Breast epithelium (tissue), 4 donors: ENCODE data around the gene DEPDC1. TPM values are rescaled to one million over a fixed set of nuclear protein-coding genes. Genes with fewer than 3 reads are reported as not detected.
A peak's percentile ranks its signal among the peaks of the same experiment; 100 is the strongest.
"Not testable (repeated sequence)": the region's sequence is repeated elsewhere in the genome, so short reads cannot be mapped to it uniquely, and the experiment has no call there.

Experiments
- DNase-seq, 2 donors: peaks; one replicate each; pipeline ENCODE4 v3.0.0-alpha.2; 2019; ENCODE audit warnings: low spot score in 2 of 2
- H3K27ac ChIP-seq, 2 donors: fragments of 200-600 bp; sonication (generic) in 1 of 2; one replicate each; pipeline ENCODE4 v1.5.1; 2016 to 2019; ENCODE audit warnings: mild to moderate bottlenecking in 1 of 2
- H3K27me3 ChIP-seq, 2 donors: fragments of 200-600 bp; sonication (generic) in 1 of 2; one replicate each; pipeline versions ENCODE4 v1.5.1 to v1.6.0; 2017 to 2019; ENCODE audit warnings: control low read depth in 1 of 2, mild to moderate bottlenecking in 1 of 2
- H3K36me3 ChIP-seq: fragments of 200-600 bp; one replicate; pipeline ENCODE4 v1.5.1; 2019
- H3K4me1 ChIP-seq, 2 donors: fragments of 200-600 bp; sonication (generic); one replicate each; pipeline ENCODE4 v1.5.1; 2016 to 2019; ENCODE audit warnings: control low read depth in 1 of 2
- H3K4me3 ChIP-seq, 3 donors: fragments of 200-600 bp; sonication (generic); 1 replicate in 2 of 3; 2 replicates in 1 of 3; pipeline ENCODE4 v1.5.1; 2016 to 2019; ENCODE audit warnings: mild to moderate bottlenecking in 3 of 3, moderate library complexity in 2 of 3
- H3K9me3 ChIP-seq, 2 donors: fragments of 200-600 bp; sonication (generic) in 1 of 2; one replicate each; pipeline ENCODE4 v1.5.1; 2016 to 2019; ENCODE audit warnings: control low read depth in 1 of 2
- CTCF ChIP-seq, 3 donors: fragments of 450-650 bp; IDR thresholded peaks; one replicate each; pipeline ENCODE4 v1.5.1; 2016 to 2017; ENCODE audit warnings: antibody characterized with exemption in 3 of 3, mild to moderate bottlenecking in 3 of 3, moderate library complexity in 3 of 3
- POLR2A ChIP-seq: fragments of 450-650 bp; IDR thresholded peaks from one replicate; pipeline ENCODE4 v1.6.1; 2016; ENCODE audit warnings: antibody characterized with exemption, mild to moderate bottlenecking, moderate library complexity
- POLR2AphosphoS5 ChIP-seq, 3 donors: sonication (generic); formaldehyde crosslinking; IDR thresholded peaks; one replicate each; pipeline ENCODE4 v1.6.1; 2017; ENCODE audit warnings: antibody characterized with exemption in 3 of 3
- intact Hi-C: fragments of 100-400 bp; cut with DNase I; formaldehyde crosslinking; loops from one replicate; pipeline ENCODE4 v1.15.1; 2023; ENCODE audit warnings: low total_unique reads
- total RNA-seq, 3 donors: library from RNA; depleted of rRNA; stranded (reverse); fragments of >200 nt; gene quantifications; one replicate each; pipeline ENCODE4 v1.1.0, GENCODE V29; 2016

Gene DEPDC1
- total RNA-seq, 3 donors from 2014 or later: 1.5 to 1.9 TPM; not detected in 1

GRCh38 chr1:68497358-68497698 is 446 bp upstream of the DEPDC1 start:
- no peaks in the 10 kb centered on the region for H3K27me3 ChIP-seq

GRCh38 chr1:68495968-68496679 is 758 bp downstream of the DEPDC1 start:
- TF ChIP-seq POLR2A: no peak
- TF ChIP-seq POLR2AphosphoS5 (IDR thresholded peaks at IDR 0.05): no peak
- no peak for TF ChIP-seq CTCF (IDR thresholded peaks at IDR 0.05)
- intact Hi-C loops: no loop called here
- peak overlapping the region; percentile 57 to 82 (median 62) for H3K4me3 ChIP-seq
- no peak for DNase-seq
- no peaks in the 10 kb centered on the region for H3K36me3 ChIP-seq
- H3K27me3 ChIP-seq: no peaks in the 10 kb centered on the region
- H3K27ac ChIP-seq: no peak overlapping the region
- H3K9me3 ChIP-seq: no peaks in the 10 kb centered on the region
- H3K4me1 ChIP-seq: no peaks in the 10 kb centered on the region

More at GRCh38 chr1:68497358-68497698, 446 bp upstream of the DEPDC1 start:
- TF ChIP-seq POLR2A (no peak), POLR2AphosphoS5 (IDR thresholded peaks at IDR 0.05) (no peak), CTCF (IDR thresholded peaks at IDR 0.05) (no peak)
- Histone ChIP-seq H3K36me3 (no peaks in the 10 kb centered on the region), H3K4me1 (no peaks in the 10 kb centered on the region), H3K27ac (peak overlapping the region; percentile 27 to 45), H3K4me3 (peak overlapping the region; percentile 57 to 82 (median 62)), H3K9me3 (peaks cover under 1 to 2% of the 10 kb centered on the region in 2 donors)
- DNase-seq: no peak
- intact Hi-C loops: no loop called here

DNA sequence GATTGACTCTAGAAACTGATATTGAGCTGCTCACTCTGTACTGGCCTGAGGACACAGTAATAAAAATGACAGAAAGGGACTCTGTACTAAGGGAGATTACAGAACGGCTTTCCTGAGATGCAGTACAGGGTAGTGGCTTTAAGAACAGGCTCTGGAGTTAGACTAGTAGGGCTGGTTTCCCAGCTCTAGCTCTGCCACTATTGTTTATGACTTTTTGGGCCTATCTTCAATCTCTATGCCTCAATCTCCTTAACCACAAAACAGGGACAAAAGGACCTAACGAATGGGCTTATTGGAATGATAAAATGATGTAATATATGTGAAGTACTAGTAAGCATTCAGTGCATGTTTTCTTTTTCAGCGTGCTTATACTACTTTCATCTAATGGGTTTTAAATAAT is 1.4 kb downstream of the DEPDC1 start:
- intact Hi-C loops: no loop called here
- no peak for TF ChIP-seq POLR2AphosphoS5 (IDR thresholded peaks at IDR 0.05)
- TF ChIP-seq CTCF (IDR thresholded peaks at IDR 0.05): no peak
- no peak for TF ChIP-seq POLR2A
- no peak for DNase-seq
- Histone ChIP-seq H3K27me3 (no peaks in the 10 kb centered on the region), H3K36me3 (no peaks in the 10 kb centered on the region), H3K27ac (no peak overlapping the region), H3K4me1 (no peaks in the 10 kb centered on the region), H3K4me3 (no peak overlapping the region), H3K9me3 (no peaks in the 10 kb centered on the region)

DNA sequence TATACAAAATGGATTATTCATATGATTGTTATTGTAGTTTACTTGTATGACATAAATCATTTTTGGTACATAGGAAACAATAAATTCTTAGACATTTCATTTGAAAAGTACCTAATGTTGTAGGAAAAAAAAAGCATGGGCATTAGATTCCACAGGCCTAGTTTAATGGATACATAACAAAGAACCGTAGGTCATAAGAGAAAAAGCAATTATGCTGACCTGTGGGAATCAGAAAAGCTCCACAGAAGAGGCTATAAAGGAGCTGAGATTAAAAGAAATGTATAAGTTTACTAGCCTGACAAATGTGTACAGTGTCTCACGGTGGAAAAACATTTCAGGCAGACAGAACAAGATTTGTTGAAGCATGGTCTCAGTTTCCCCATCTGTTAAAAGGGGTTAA is 3.7 kb downstream of the DEPDC1 start:
- Histone ChIP-seq H3K27me3 (no peaks in the 10 kb centered on the region), H3K4me1 (no peaks in the 10 kb centered on the region), H3K27ac (no peak overlapping the region), H3K4me3 (no peak overlapping the region), H3K9me3 (no peaks in the 10 kb centered on the region), H3K36me3 (no peaks in the 10 kb centered on the region)
- intact Hi-C loops: no loop called here
- TF ChIP-seq POLR2AphosphoS5 (IDR thresholded peaks at IDR 0.05): no peak
- no peak for TF ChIP-seq POLR2A
- TF ChIP-seq CTCF (IDR thresholded peaks at IDR 0.05): no peak
- no peak for DNase-seq

- H3K27me3 ChIP-seq, DNase-seq, H3K9me3 ChIP-seq, H3K27ac ChIP-seq, intact Hi-C loops, H3K36me3 ChIP-seq, H3K4me1 ChIP-seq, H3K4me3 ChIP-seq: not testable (repeated sequence)
These were observed 4.6 kb downstream of the DEPDC1 start for GRCh38 chr1:68492255-68492654.
